Natural killer cell (primary cell): Measurements from ENCODE around the gene OR1I1. TPM values are rescaled to one million over a fixed set of nuclear protein-coding genes. Genes with fewer than 3 reads are reported as not detected.
A peak's percentile ranks its signal among the peaks of the same experiment; 100 is the strongest.
"Not testable (repeated sequence)": the region's sequence is repeated elsewhere in the genome, so short reads cannot be mapped to it uniquely, and the experiment has no call there.

Source experiments
- ATAC-seq, 3 donors: fragments of 150-1000 bp in 2 of 3; fragments of 200-7000 bp in 1 of 3; cut with Tn5 transposase; 1 replicate in 1 of 3; 2 replicates in 2 of 3; pipeline ENCODE4 v1.10.0; 2021; ENCODE audit warnings: mild to moderate bottlenecking in 2 of 3, moderate library complexity in 2 of 3
- DNase-seq, 2 donors: peaks; one replicate each; pipeline versions ENCODE4 v3.0.0 to v3.0.0-alpha.2; 2013 to 2021; ENCODE audit warnings: mixed read lengths in 1 of 2
- H3K27ac ChIP-seq: one replicate; pipeline ENCODE4 v1.5.1; 2013; ENCODE audit warnings: mild to moderate bottlenecking, low read length
- H3K27me3 ChIP-seq: one replicate; pipeline ENCODE4 v1.6.1; 2013; ENCODE audit warnings: low read length; ENCODE audit not compliant: control insufficient read depth, insufficient read depth
- H3K36me3 ChIP-seq: one replicate; pipeline ENCODE4 v1.6.1; 2013; ENCODE audit warnings: low read length; ENCODE audit not compliant: control insufficient read depth, insufficient read depth
- H3K4me1 ChIP-seq: one replicate; pipeline ENCODE4 v1.6.1; 2013; ENCODE audit warnings: low read length; ENCODE audit not compliant: control insufficient read depth, insufficient read depth
- H3K4me3 ChIP-seq: one replicate; pipeline ENCODE4 v1.5.1; 2013; ENCODE audit warnings: low read length
- H3K9me3 ChIP-seq: one replicate; pipeline ENCODE4 v1.6.1; 2013; ENCODE audit warnings: low read length; ENCODE audit not compliant: control insufficient read depth, insufficient read depth
- H3K27ac Mint-ChIP-seq, 2 donors: one replicate each; pipeline ENCODE4 v1.8.0; 2022; ENCODE audit warnings: mild to moderate bottlenecking in 2 of 2, mixed read lengths in 2 of 2, moderate library complexity in 1 of 2
- H3K27me3 Mint-ChIP-seq, 2 donors: one replicate each; pipeline ENCODE4 v1.8.0; 2022; ENCODE audit warnings: low read depth in 2 of 2, mixed read lengths in 2 of 2
- H3K36me3 Mint-ChIP-seq: one replicate; pipeline ENCODE4 v1.8.0; 2022; ENCODE audit warnings: mixed read lengths
- H3K4me1 Mint-ChIP-seq, 2 donors: one replicate each; pipeline ENCODE4 v1.8.0; 2022; ENCODE audit warnings: mixed read lengths in 2 of 2
- H3K4me3 Mint-ChIP-seq: one replicate; pipeline ENCODE4 v1.8.0; 2022; ENCODE audit warnings: mild to moderate bottlenecking, moderate library complexity, mixed read lengths
- H3K9me3 Mint-ChIP-seq, 2 donors: one replicate each; pipeline ENCODE4 v1.8.0; 2022; ENCODE audit warnings: mixed read lengths in 2 of 2
- WGBS: methylation state at CpG from one replicate; pipeline ENCODE4 v1.1.7; 2013; ENCODE audit warnings: missing lambda C conversion rate; ENCODE audit not compliant: insufficient coverage; 5-methylcytosine and 5-hydroxymethylcytosine counted together
- intact Hi-C: fragments of 100-400 bp; cut with micrococcal nuclease; formaldehyde crosslinking; loops from one replicate; pipeline ENCODE4 v1.14.2; 2022
- total RNA-seq, 4 donors: library from RNA; stranded (reverse); fragments of 120-200 nt in 1 of 4; gene quantifications; one replicate each; pipeline versions ENCODE4 v1.2.3 to v1.2.4, GENCODE V29; 2013 to 2022
- TF ChIP-seq, protein P1 (sequence below): fragments of 200-600 bp; IDR thresholded peaks from one replicate; pipeline ENCODE4 v1.8.0; 2022; ENCODE audit warnings: antibody characterized with exemption

OR1I1 gene
- total RNA-seq, 3 donors from 2014 or later (not counting 1 experiment from before 2014, with no cell fraction given): not detected

GRCh38 chr19:15075806-15076205, 6.2 kb upstream of the OR1I1 start:
- H3K27me3 ChIP-seq: no peaks in the 10 kb centered on the region
- WGBS: 97% methylated on average over 2 of the region's 4 CpGs
- no peak for ATAC-seq
- no peak overlapping the region for H3K27ac Mint-ChIP-seq
- H3K4me1 ChIP-seq: no peaks in the 10 kb centered on the region
- TF ChIP-seq, protein P1, sequence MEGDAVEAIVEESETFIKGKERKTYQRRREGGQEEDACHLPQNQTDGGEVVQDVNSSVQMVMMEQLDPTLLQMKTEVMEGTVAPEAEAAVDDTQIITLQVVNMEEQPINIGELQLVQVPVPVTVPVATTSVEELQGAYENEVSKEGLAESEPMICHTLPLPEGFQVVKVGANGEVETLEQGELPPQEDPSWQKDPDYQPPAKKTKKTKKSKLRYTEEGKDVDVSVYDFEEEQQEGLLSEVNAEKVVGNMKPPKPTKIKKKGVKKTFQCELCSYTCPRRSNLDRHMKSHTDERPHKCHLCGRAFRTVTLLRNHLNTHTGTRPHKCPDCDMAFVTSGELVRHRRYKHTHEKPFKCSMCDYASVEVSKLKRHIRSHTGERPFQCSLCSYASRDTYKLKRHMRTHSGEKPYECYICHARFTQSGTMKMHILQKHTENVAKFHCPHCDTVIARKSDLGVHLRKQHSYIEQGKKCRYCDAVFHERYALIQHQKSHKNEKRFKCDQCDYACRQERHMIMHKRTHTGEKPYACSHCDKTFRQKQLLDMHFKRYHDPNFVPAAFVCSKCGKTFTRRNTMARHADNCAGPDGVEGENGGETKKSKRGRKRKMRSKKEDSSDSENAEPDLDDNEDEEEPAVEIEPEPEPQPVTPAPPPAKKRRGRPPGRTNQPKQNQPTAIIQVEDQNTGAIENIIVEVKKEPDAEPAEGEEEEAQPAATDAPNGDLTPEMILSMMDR: no peak
- no peak overlapping the region for H3K4me3 Mint-ChIP-seq
- no peak overlapping the region for H3K4me3 ChIP-seq
- H3K4me1 Mint-ChIP-seq: no peaks in the 10 kb centered on the region
- H3K27ac ChIP-seq: no peak overlapping the region
- H3K9me3 ChIP-seq: no peaks in the 10 kb centered on the region
- H3K36me3 ChIP-seq: no peaks in the 10 kb centered on the region
- no peaks in the 10 kb centered on the region for H3K36me3 Mint-ChIP-seq
- no peak for DNase-seq
- no peaks in the 10 kb centered on the region for H3K9me3 Mint-ChIP-seq
- intact Hi-C loops: no loop called here
- H3K27me3 Mint-ChIP-seq: peaks cover 0 to 6% of the 10 kb centered on the region in 2 donors

DNA sequence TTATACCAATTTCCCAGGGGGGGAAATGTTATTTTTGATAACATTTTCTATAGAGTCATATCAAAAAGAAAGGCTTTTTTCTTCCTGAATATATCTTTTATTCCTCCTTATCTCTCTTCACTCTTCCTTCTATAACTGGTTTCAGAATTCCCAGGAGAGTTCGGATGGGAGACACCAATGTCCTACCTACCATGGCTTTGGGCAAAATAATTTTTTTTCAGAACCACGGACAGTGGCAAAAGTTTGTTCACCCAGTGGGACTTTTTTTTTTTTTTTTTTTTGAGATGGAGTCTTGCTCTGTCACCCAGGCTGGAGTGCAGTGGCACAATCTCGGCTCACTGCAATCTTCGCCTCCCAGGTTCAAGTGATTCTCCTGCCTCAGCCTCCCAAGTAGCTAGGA, 2.0 kb upstream of the OR1I1 start:
- H3K4me3 ChIP-seq, H3K9me3 Mint-ChIP-seq, H3K27me3 ChIP-seq, H3K36me3 Mint-ChIP-seq, H3K27ac Mint-ChIP-seq, DNase-seq, H3K36me3 ChIP-seq, H3K4me3 Mint-ChIP-seq, H3K27ac ChIP-seq, H3K4me1 Mint-ChIP-seq, intact Hi-C loops, H3K9me3 ChIP-seq, ATAC-seq, H3K4me1 ChIP-seq: not testable (repeated sequence)
- peaks cover 4 to 15% of the 10 kb centered on the region in 2 donors for H3K27me3 Mint-ChIP-seq
- 100% methylated on average over 2 of the region's 4 CpGs for WGBS

DNA sequence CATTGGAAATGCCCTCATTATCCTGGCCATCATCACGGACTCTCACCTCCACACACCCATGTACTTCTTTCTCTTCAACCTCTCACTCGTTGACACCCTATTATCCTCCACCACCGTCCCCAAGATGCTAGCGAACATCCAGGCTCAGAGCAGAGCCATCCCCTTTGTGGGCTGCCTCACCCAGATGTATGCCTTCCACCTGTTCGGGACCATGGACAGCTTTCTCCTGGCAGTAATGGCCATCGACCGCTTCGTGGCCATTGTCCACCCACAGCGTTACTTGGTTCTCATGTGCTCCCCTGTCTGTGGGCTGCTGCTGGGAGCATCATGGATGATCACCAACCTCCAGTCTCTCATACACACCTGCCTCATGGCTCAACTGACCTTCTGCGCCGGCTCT, 5.2 kb downstream of the OR1I1 start:
- Histone ChIP-seq H3K9me3 (no peaks in the 10 kb centered on the region), H3K27me3 (no peaks in the 10 kb centered on the region), H3K36me3 (no peaks in the 10 kb centered on the region), H3K4me3 (no peak overlapping the region), H3K4me1 (peaks cover 5% of the 10 kb centered on the region), H3K27ac (no peak overlapping the region)
- Mint-ChIP-seq H3K4me3 (no peak overlapping the region), H3K36me3 (no peaks in the 10 kb centered on the region), H3K4me1 (no peaks in the 10 kb centered on the region), H3K27me3 (peaks cover 11 to 18% of the 10 kb centered on the region in 2 donors), H3K27ac (no peak overlapping the region), H3K9me3 (no peaks in the 10 kb centered on the region)
- ATAC-seq (no peak), DNase-seq (no peak)
- TF ChIP-seq, protein P1: no peak
- whole genome bisulfite sequencing: 84% methylated on average over 11 of the region's 11 CpGs
- intact Hi-C loops: no loop called here

- Histone ChIP-seq H3K27ac (no peak overlapping the region), H3K4me1 (peaks cover 7% of the 10 kb centered on the region), H3K27me3 (no peaks in the 10 kb centered on the region), H3K9me3 (no peaks in the 10 kb centered on the region), H3K4me3 (no peak overlapping the region), H3K36me3 (no peaks in the 10 kb centered on the region)
- intact Hi-C loops: loop anchor here (1.0 to 2.0 kb wide), 2 partner anchors 58 to 465 kb away; no protein-coding TSS in a partner anchor
- Mint-ChIP-seq H3K27ac (no peak overlapping the region), H3K4me1 (no peaks in the 10 kb centered on the region), H3K27me3 (peaks cover 9 to 12% of the 10 kb centered on the region in 2 donors), H3K9me3 (no peaks in the 10 kb centered on the region), H3K36me3 (no peaks in the 10 kb centered on the region), H3K4me3 (no peak overlapping the region)
- ATAC-seq (peak; percentile 77 to 78 (median 78)), DNase-seq (peak; percentile 20 to 88)
- TF ChIP-seq, protein P1: peak; percentile 76
- 37% methylated on average over 12 of the region's 13 CpGs for WGBS
These were observed 10.1 kb downstream of the OR1I1 start for GRCh38 chr19:15091918-15092753.
